Neural cell (in vitro differentiated cells): Measurements from ENCODE around the gene CNOT9. TPM values are rescaled to one million over a fixed set of nuclear protein-coding genes. Genes with fewer than 3 reads are reported as not detected.
"Not testable (repeated sequence)": the region's sequence is repeated elsewhere in the genome, so short reads cannot be mapped to it uniquely, and the experiment has no call there.

Source experiments
- H2AFZ ChIP-seq: fragments of 200-600, 300-800 bp; sonication (generic), shearing (Covaris generic); 2 replicates; pipeline ENCODE4 v1.6.0; 2014; ENCODE audit warnings: low read depth, mild to moderate bottlenecking, antibody characterized with exemption, low read length, moderate library complexity
- H3F3A ChIP-seq: fragments of 200-600 bp; shearing (Covaris generic); 2 replicates; pipeline ENCODE4 v1.6.1; 2016; ENCODE audit warnings: mild to moderate bottlenecking, moderate library complexity, mixed read lengths, antibody characterized with exemption, low read length; ENCODE audit not compliant: insufficient read depth, poor library complexity, severe bottlenecking
- H3K27ac ChIP-seq: fragments of 200-600, 300-800 bp; sonication (generic), shearing (Covaris generic); 2 replicates; pipeline ENCODE4 v1.5.1; 2014; ENCODE audit warnings: mild to moderate bottlenecking, low read length, moderate library complexity
- H3K27me3 ChIP-seq: fragments of 300-800, 200-600 bp; sonication (generic), shearing (Covaris generic); 2 replicates; pipeline ENCODE4 v1.6.0; 2014; ENCODE audit warnings: mild to moderate bottlenecking, low read depth, low read length, moderate library complexity; ENCODE audit not compliant: insufficient read depth
- H3K36me3 ChIP-seq: fragments of 300-800, 200-600 bp; sonication (generic), shearing (Covaris generic); 2 replicates; pipeline ENCODE4 v1.5.1; 2014; ENCODE audit warnings: mild to moderate bottlenecking, antibody characterized with exemption, low read length, moderate library complexity; ENCODE audit not compliant: insufficient read depth
- H3K4me2 ChIP-seq: fragments of 300-800, 200-600 bp; sonication (generic), shearing (Covaris generic); 2 replicates; pipeline ENCODE4 v1.6.0; 2014; ENCODE audit warnings: mild to moderate bottlenecking, low read length
- H3K4me3 ChIP-seq: fragments of 300-800, 200-600 bp; sonication (generic), shearing (Covaris generic); 2 replicates; pipeline ENCODE4 v1.5.1; 2014; ENCODE audit warnings: mild to moderate bottlenecking, low read length, moderate library complexity
- H3K79me2 ChIP-seq: fragments of 200-600 bp; shearing (Covaris generic); replicated peaks from 2 replicates; pipeline ENCODE4 v1.6.0; 2014; ENCODE audit warnings: mild to moderate bottlenecking, low read length, moderate library complexity; ENCODE audit not compliant: insufficient read depth
- H3K9ac ChIP-seq: fragments of 300-800, 200-600 bp; sonication (generic), shearing (Covaris generic); 2 replicates; pipeline ENCODE4 v1.6.1; 2016; ENCODE audit warnings: mild to moderate bottlenecking, low read length, mixed read lengths
- H3K9me2 ChIP-seq: fragments of 200-600 bp; shearing (Covaris generic); 2 replicates; pipeline ENCODE4 v1.6.1; 2016; ENCODE audit warnings: mild to moderate bottlenecking, low read length, mixed read lengths; ENCODE audit not compliant: insufficient read depth
- H3K9me3 ChIP-seq: fragments of 200-600, 300-800 bp; sonication (generic), shearing (Covaris generic); 2 replicates; pipeline ENCODE4 v1.6.1; 2016; ENCODE audit warnings: mild to moderate bottlenecking, mixed run types, low read length, moderate library complexity, mixed read lengths
- H4K20me1 ChIP-seq: fragments of 200-600 bp; shearing (Covaris generic); 2 replicates; pipeline ENCODE4 v1.6.1; 2016; ENCODE audit warnings: mild to moderate bottlenecking, mixed run types; ENCODE audit not compliant: insufficient read depth
- EP300 ChIP-seq: fragments of 450-650 bp; conservative IDR thresholded peaks from 2 replicates; pipeline ENCODE4 v1.6.1; 2014; ENCODE audit warnings: antibody characterized with exemption, mild to moderate bottlenecking, moderate library complexity; ENCODE audit not compliant: poor library complexity, severe bottlenecking
- EZH2 ChIP-seq: fragments of 200-600, 300-800 bp; shearing (Covaris generic), sonication (generic); IDR thresholded peaks from 2 replicates; pipeline ENCODE4 v1.6.1; 2014; ENCODE audit warnings: antibody characterized with exemption, low read length, borderline replicate concordance, mild to moderate bottlenecking; ENCODE audit not compliant: insufficient read depth, poor library complexity, severe bottlenecking
- MXI1 ChIP-seq: fragments of 450-650 bp; conservative IDR thresholded peaks from 2 replicates; pipeline ENCODE4 v1.6.1; 2014; ENCODE audit warnings: antibody characterized with exemption, mild to moderate bottlenecking; ENCODE audit not compliant: poor library complexity, severe bottlenecking
- POLR2AphosphoS5 ChIP-seq: IDR thresholded peaks from 2 replicates; pipeline ENCODE4 v1.6.1; 2012
- RAD21 ChIP-seq: fragments of 450-650 bp; conservative IDR thresholded peaks from 2 replicates; pipeline ENCODE4 v1.6.1; 2014; ENCODE audit warnings: antibody characterized with exemption, mild to moderate bottlenecking, moderate library complexity
- REST ChIP-seq: IDR thresholded peaks from 2 replicates; pipeline ENCODE4 v1.6.1; 2012; ENCODE audit warnings: borderline replicate concordance
- SMC3 ChIP-seq: fragments of 450-650 bp; conservative IDR thresholded peaks from 2 replicates; pipeline ENCODE4 v1.6.1; 2014; ENCODE audit warnings: antibody characterized with exemption, mild to moderate bottlenecking, moderate library complexity; ENCODE audit not compliant: poor library complexity
- TAF1 ChIP-seq: IDR thresholded peaks from 2 replicates; pipeline ENCODE4 v1.6.1; 2012; ENCODE audit warnings: low read depth
- polyA plus RNA-seq: library from polyadenylated mRNA; depleted of rRNA; stranded (reverse); fragments of >200 nt; gene quantifications from 2 replicates; pipeline ENCODE4 v1.2.3, GENCODE V29; 2014
- TF ChIP-seq, protein P1 (sequence below): fragments of 450-650 bp; IDR thresholded peaks from 2 replicates; pipeline ENCODE4 v1.5.1; 2014; ENCODE audit warnings: antibody characterized with exemption, mild to moderate bottlenecking, moderate library complexity; ENCODE audit not compliant: poor library complexity, severe bottlenecking

Gene CNOT9
- polyA plus RNA-seq, 1 donor from 2014 or later, result 72.1 TPM

DNA sequence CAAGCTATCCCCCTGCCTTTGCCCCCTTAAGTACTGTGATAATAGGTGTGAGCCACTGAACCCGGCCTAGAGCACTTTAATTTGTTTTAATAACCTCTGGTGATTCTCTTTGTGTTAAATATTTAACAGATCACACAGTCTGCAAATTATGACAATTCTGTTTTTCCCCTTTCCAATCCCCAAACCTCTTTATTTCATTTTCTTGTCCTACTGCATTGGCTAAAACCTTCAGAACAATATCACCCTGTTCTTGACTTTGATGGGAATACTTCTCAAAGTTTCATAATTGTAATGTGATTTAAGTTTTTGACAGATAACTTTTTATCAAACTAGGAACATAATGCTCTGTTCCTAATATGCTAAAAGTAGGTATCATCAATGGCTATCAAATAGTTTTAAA lies 45.0 kb upstream of the CNOT9 start:
- Histone ChIP-seq H3K4me3 (no peak overlapping the region), H3K27ac (no peak overlapping the region), H3K9me3 (no peaks in the 10 kb centered on the region), H3F3A (no peaks in the 10 kb centered on the region), H3K4me2 (no peak overlapping the region), H3K9me2 (no peaks in the 10 kb centered on the region), H2AFZ (no peak overlapping the region), H3K79me2 (no peaks in the 10 kb centered on the region), H3K27me3 (no peaks in the 10 kb centered on the region), H3K36me3 (peaks cover 8% of the 10 kb centered on the region), H4K20me1 (no peaks in the 10 kb centered on the region), H3K9ac (no peak overlapping the region)
- TF ChIP-seq SMC3 (no peak), REST (no peak), POLR2AphosphoS5 (no peak), EP300 (no peak), EZH2 (no peak), MXI1 (no peak), RAD21 (no peak), TAF1 (no peak)
- TF ChIP-seq, protein P1, sequence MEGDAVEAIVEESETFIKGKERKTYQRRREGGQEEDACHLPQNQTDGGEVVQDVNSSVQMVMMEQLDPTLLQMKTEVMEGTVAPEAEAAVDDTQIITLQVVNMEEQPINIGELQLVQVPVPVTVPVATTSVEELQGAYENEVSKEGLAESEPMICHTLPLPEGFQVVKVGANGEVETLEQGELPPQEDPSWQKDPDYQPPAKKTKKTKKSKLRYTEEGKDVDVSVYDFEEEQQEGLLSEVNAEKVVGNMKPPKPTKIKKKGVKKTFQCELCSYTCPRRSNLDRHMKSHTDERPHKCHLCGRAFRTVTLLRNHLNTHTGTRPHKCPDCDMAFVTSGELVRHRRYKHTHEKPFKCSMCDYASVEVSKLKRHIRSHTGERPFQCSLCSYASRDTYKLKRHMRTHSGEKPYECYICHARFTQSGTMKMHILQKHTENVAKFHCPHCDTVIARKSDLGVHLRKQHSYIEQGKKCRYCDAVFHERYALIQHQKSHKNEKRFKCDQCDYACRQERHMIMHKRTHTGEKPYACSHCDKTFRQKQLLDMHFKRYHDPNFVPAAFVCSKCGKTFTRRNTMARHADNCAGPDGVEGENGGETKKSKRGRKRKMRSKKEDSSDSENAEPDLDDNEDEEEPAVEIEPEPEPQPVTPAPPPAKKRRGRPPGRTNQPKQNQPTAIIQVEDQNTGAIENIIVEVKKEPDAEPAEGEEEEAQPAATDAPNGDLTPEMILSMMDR, result no peak

GRCh38 chr2:218528409-218528808 lies 40.2 kb upstream of the CNOT9 start:
- H3K9me3 ChIP-seq, H2AFZ ChIP-seq, H3K27ac ChIP-seq, H3K4me2 ChIP-seq, H3K79me2 ChIP-seq, H3F3A ChIP-seq, H3K9ac ChIP-seq, H4K20me1 ChIP-seq, H3K9me2 ChIP-seq, H3K4me3 ChIP-seq, H3K27me3 ChIP-seq: not testable (repeated sequence)
- peaks cover 10% of the 10 kb centered on the region for H3K36me3 ChIP-seq

DNA sequence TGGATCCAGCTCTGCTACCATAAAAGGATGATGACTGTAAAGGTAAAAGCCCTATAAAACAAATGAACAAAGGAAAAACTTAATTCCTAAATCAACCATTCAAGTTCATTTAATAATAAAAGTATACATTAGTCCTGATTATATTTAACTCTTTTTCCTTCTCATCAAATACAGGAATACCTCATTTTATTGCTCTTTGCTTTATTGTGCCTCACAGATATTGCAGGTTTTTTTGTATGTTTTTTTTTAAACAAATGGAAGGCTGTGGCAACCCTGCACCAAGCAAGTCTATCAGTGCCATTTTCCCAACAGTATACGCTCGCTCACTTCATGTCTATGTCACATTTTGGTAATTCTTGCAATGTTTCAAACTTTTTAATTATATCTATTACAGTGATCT lies 38.6 kb upstream of the CNOT9 start:
- Histone ChIP-seq H3K36me3 (peaks cover 6% of the 10 kb centered on the region), H3K9ac (no peak overlapping the region), H3K79me2 (no peaks in the 10 kb centered on the region), H4K20me1 (no peaks in the 10 kb centered on the region), H3K4me2 (no peak overlapping the region), H3K9me2 (no peaks in the 10 kb centered on the region), H3K4me3 (no peak overlapping the region), H3F3A (no peaks in the 10 kb centered on the region), H3K9me3 (no peaks in the 10 kb centered on the region), H3K27ac (no peak overlapping the region), H3K27me3 (no peaks in the 10 kb centered on the region), H2AFZ (no peak overlapping the region)
- no peak for TF ChIP-seq REST
- TF ChIP-seq, protein P1, result no peak
- no peak for TF ChIP-seq TAF1
- no peak for TF ChIP-seq SMC3
- TF ChIP-seq EP300, result no peak
- TF ChIP-seq POLR2AphosphoS5, result no peak
- no peak for TF ChIP-seq EZH2
- no peak for TF ChIP-seq MXI1
- TF ChIP-seq RAD21, result no peak
